Peyer's patch (tissue), 4 donors: ENCODE data around the gene SH3RF3.

Experiments used
- POLR2A ChIP-seq, 2 donors: fragments of 450-650 bp; IDR thresholded peaks; one replicate each; pipeline ENCODE4 v1.5.1; 2017; ENCODE audit warnings: antibody characterized with exemption in 2 of 2, mild to moderate bottlenecking in 2 of 2, moderate library complexity in 2 of 2
- TF ChIP-seq, protein P1 (sequence below), 6 experiments: fragments of 450-650 bp in 4 of 6; fragments of 200-600 bp in 2 of 6; sonication (generic) in 1 of 6; IDR thresholded peaks; one replicate each; pipeline ENCODE4 v1.5.1; 2017 to 2019; ENCODE audit warnings: antibody characterized with exemption in 6 of 6, mild to moderate bottlenecking in 3 of 6, moderate library complexity in 1 of 6

DNA sequence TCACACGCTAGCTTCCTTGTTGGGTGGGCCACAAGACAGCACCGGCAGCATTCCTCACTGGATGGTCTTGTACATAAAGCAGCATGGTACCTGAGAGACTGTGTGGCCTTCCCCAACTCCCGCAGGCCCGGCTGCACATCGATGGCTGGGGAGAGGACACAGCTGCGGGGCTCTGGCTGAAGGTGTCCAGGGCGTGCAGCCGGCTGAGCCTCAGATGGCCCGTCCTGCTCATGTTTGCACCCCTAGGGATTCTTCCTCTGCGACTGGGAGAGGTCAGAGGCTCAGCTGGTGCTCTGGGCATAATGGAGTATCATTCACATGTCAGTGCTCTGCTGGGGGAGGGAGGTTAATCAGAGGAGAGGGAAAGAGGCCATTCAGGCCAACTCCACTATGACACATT is 276.9 kb downstream of the SH3RF3 start:
- TF ChIP-seq, protein P1, sequence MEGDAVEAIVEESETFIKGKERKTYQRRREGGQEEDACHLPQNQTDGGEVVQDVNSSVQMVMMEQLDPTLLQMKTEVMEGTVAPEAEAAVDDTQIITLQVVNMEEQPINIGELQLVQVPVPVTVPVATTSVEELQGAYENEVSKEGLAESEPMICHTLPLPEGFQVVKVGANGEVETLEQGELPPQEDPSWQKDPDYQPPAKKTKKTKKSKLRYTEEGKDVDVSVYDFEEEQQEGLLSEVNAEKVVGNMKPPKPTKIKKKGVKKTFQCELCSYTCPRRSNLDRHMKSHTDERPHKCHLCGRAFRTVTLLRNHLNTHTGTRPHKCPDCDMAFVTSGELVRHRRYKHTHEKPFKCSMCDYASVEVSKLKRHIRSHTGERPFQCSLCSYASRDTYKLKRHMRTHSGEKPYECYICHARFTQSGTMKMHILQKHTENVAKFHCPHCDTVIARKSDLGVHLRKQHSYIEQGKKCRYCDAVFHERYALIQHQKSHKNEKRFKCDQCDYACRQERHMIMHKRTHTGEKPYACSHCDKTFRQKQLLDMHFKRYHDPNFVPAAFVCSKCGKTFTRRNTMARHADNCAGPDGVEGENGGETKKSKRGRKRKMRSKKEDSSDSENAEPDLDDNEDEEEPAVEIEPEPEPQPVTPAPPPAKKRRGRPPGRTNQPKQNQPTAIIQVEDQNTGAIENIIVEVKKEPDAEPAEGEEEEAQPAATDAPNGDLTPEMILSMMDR (IDR thresholded peaks at IDR 0.05), result no peak
- no peak for TF ChIP-seq POLR2A (IDR thresholded peaks at IDR 0.05)
